Neural crest cell (in vitro differentiated cells): Measurements from ENCODE around the gene GALNT5. TPM values are rescaled to one million over a fixed set of nuclear protein-coding genes. Genes with fewer than 3 reads are reported as not detected.

Experiments
- DNase-seq: peaks from one replicate; pipeline ENCODE4 v3.0.0; 2021; ENCODE audit warnings: low read depth, mixed read lengths, low spot score
- H3K27ac Mint-ChIP-seq: one replicate; pipeline ENCODE4 v1.8.0; 2021; ENCODE audit warnings: mild to moderate bottlenecking, mixed read lengths; ENCODE audit not compliant: unreplicated experiment
- H3K27me3 Mint-ChIP-seq: 2 replicates; pipeline ENCODE4 v1.8.0; 2021; ENCODE audit warnings: low read depth, mild to moderate bottlenecking, mixed read lengths
- H3K36me3 Mint-ChIP-seq: 2 replicates; pipeline ENCODE4 v1.8.0; 2021; ENCODE audit warnings: low read depth, mild to moderate bottlenecking, mixed read lengths
- H3K4me1 Mint-ChIP-seq: 2 replicates; pipeline ENCODE4 v1.8.0; 2021; ENCODE audit warnings: mixed read lengths
- H3K4me3 Mint-ChIP-seq: one replicate; pipeline ENCODE4 v1.8.0; 2021; ENCODE audit warnings: mild to moderate bottlenecking, mixed read lengths
- H3K9me3 Mint-ChIP-seq: 2 replicates; pipeline ENCODE4 v1.8.0; 2021; ENCODE audit warnings: mixed read lengths
- total RNA-seq: library from RNA; stranded (reverse); gene quantifications from 2 replicates; pipeline ENCODE4 v1.2.1, GENCODE V29; 2021
- TF ChIP-seq, protein P1 (sequence below): fragments of 200-600 bp; sonication (generic); conservative IDR thresholded peaks from 2 replicates; pipeline ENCODE4 v1.5.0; 2021; ENCODE audit warnings: antibody characterized with exemption, mild to moderate bottlenecking

The GALNT5 gene
- total RNA-seq, 1 donor from 2014 or later, result 0.12 TPM

- TF ChIP-seq, protein P1, sequence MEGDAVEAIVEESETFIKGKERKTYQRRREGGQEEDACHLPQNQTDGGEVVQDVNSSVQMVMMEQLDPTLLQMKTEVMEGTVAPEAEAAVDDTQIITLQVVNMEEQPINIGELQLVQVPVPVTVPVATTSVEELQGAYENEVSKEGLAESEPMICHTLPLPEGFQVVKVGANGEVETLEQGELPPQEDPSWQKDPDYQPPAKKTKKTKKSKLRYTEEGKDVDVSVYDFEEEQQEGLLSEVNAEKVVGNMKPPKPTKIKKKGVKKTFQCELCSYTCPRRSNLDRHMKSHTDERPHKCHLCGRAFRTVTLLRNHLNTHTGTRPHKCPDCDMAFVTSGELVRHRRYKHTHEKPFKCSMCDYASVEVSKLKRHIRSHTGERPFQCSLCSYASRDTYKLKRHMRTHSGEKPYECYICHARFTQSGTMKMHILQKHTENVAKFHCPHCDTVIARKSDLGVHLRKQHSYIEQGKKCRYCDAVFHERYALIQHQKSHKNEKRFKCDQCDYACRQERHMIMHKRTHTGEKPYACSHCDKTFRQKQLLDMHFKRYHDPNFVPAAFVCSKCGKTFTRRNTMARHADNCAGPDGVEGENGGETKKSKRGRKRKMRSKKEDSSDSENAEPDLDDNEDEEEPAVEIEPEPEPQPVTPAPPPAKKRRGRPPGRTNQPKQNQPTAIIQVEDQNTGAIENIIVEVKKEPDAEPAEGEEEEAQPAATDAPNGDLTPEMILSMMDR, result no peak
- H3K4me3 Mint-ChIP-seq, result no peak overlapping the region
- peaks cover 2% of the 10 kb centered on the region for H3K9me3 Mint-ChIP-seq
- no peaks in the 10 kb centered on the region for H3K36me3 Mint-ChIP-seq
- H3K27me3 Mint-ChIP-seq, result peaks cover 4% of the 10 kb centered on the region
- H3K4me1 Mint-ChIP-seq, result peaks cover 5% of the 10 kb centered on the region
- no peak for DNase-seq
- no peak overlapping the region for H3K27ac Mint-ChIP-seq
Measured at GRCh38 chr2:157252529-157252928, 5.0 kb upstream of the GALNT5 start.

DNA sequence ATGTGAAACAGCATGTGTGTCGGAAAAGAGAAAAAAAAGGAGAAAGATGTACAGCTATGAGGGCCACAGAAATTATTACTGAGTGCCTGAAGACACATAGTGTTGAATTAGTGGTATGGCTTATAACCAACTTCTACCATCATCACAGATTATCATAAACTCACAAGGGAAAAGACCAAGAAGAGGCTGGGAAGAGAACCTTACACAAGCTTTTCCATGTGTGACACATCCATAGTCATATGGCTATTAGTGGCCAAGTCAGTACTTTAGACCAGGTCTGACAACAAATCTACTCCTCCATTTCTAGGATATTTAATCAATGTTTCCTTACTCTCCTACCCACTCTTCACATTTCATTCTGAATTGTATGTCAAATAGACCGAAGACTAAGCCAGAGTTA lies 3.5 kb upstream of the GALNT5 start:
- no peak overlapping the region for H3K27ac Mint-ChIP-seq
- no peaks in the 10 kb centered on the region for H3K36me3 Mint-ChIP-seq
- peaks cover 2% of the 10 kb centered on the region for H3K9me3 Mint-ChIP-seq
- H3K4me3 Mint-ChIP-seq, result no peak overlapping the region
- DNase-seq, result no peak
- H3K4me1 Mint-ChIP-seq, result peaks cover 13% of the 10 kb centered on the region
- H3K27me3 Mint-ChIP-seq, result peaks cover 18% of the 10 kb centered on the region
- TF ChIP-seq, protein P1, result no peak

- Mint-ChIP-seq H3K4me3 (peak overlapping the region; percentile 3), H3K27ac (no peak overlapping the region), H3K4me1 (peaks cover 17% of the 10 kb centered on the region), H3K27me3 (peaks cover 33% of the 10 kb centered on the region), H3K9me3 (no peaks in the 10 kb centered on the region), H3K36me3 (no peaks in the 10 kb centered on the region)
- DNase-seq, result no peak
- TF ChIP-seq, protein P1, result no peak
Measured at GRCh38 chr2:157255746-157256145, 1.8 kb upstream of the GALNT5 start.

- H3K27ac Mint-ChIP-seq, result no peak overlapping the region
- peaks cover 41% of the 10 kb centered on the region for H3K27me3 Mint-ChIP-seq
- DNase-seq, result no peak
- no peak overlapping the region for H3K4me3 Mint-ChIP-seq
- H3K4me1 Mint-ChIP-seq, result peaks cover 21% of the 10 kb centered on the region
- no peaks in the 10 kb centered on the region for H3K9me3 Mint-ChIP-seq
- TF ChIP-seq, protein P1, result no peak
- no peaks in the 10 kb centered on the region for H3K36me3 Mint-ChIP-seq
Measured at GRCh38 chr2:157256626-157257025, 879 bp upstream of the GALNT5 start.

DNA sequence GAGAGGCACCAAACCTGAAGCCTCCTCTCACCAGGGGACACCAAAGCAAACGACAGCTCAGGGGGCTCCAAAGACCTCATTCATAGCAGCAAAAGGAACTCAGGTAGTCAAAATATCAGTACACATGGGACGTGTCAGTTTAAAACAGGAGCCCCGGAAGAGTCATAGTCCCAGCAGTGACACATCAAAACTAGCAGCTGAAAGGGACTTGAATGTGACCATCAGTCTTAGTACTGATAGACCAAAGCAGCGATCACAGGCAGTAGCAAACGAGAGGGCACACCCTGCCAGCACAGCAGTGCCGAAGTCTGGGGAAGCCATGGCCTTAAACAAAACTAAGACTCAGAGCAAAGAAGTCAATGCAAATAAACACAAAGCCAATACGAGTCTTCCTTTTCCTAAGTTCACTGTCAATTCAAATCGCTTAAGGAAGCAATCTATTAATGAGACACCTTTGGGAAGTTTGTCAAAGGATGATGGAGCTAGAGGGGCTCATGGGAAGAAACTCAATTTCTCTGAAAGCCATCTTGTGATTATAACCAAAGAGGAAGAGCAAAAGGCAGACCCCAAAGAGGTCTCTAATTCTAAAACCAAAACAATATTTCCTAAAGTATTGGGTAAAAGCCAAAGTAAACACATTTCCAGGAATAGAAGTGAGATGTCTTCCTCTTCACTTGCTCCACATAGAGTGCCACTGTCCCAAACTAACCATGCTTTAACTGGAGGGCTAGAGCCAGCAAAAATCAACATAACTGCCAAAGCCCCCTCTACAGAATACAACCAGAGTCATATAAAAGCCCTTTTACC lies 1.2 kb downstream of the GALNT5 start:
- TF ChIP-seq, protein P1, result no peak
- Mint-ChIP-seq H3K27me3 (peaks cover 51% of the 10 kb centered on the region), H3K27ac (no peak overlapping the region), H3K9me3 (no peaks in the 10 kb centered on the region), H3K36me3 (no peaks in the 10 kb centered on the region), H3K4me3 (no peak overlapping the region), H3K4me1 (peaks cover 25% of the 10 kb centered on the region)
- DNase-seq, result no peak
